Endothelial cell of umbilical vein (primary cell): ENCODE data around the gene SERPIND1. TPM values are rescaled to one million over a fixed set of nuclear protein-coding genes. Genes with fewer than 3 reads are reported as not detected.

Experiments
- BruUV-seq: library from RNA; stranded (reverse); fragments of 400-500 nt; replicated peaks from 2 replicates; lab custom pipeline; 2021; lab: Mats Ljungman, UMichigan
- CTCF ChIA-PET: fragments of 300-600, 350-600 bp; sonication (Branson Sonifier 250); formaldehyde crosslinking; loops from one replicate; lab custom pipeline; 2021; ENCODE audit warnings: antibody characterized with exemption, inconsistent platforms; lab: Charles Lee
- POLR2A ChIA-PET: fragments of 300-600, 350-600 bp; sonication (Branson Sonifier 250); formaldehyde crosslinking; loops from one replicate; lab custom pipeline; 2021; ENCODE audit warnings: antibody characterized with exemption, inconsistent platforms; lab: Charles Lee
- DNase-seq: peaks from one replicate; pipeline ENCODE4 v3.0.0-alpha.2; 2011; ENCODE audit warnings: low read depth, low spot score
- FAIRE-seq: peaks from 2 replicates; lab custom pipeline; 2011; peaks lifted over from hg19 to GRCh38; lab: Jason Lieb, UNC
- H2AFZ ChIP-seq: 2 replicates; pipeline ENCODE4 v1.6.0; 2012; ENCODE audit warnings: low read depth, low read length, control low read depth, inconsistent platforms
- H3K27ac ChIP-seq: 2 replicates; pipeline ENCODE4 v1.5.1; 2011; ENCODE audit warnings: low read depth, mild to moderate bottlenecking, control low read depth, low read length, moderate library complexity; ENCODE audit not compliant: insufficient read depth
- H3K27me3 ChIP-seq, 2 experiments: 2 replicates each; pipeline versions ENCODE4 v1.6.0 to v1.6.1; 2011; ENCODE audit warnings: low read length in 2 of 2, mixed read lengths in 1 of 2; ENCODE audit not compliant: control insufficient read depth in 2 of 2, insufficient read depth in 2 of 2
- H3K36me3 ChIP-seq, 2 experiments: 2 replicates in 1 of 2; 3 replicates in 1 of 2; pipeline ENCODE4 v1.5.1; 2011; ENCODE audit warnings: low read length in 2 of 2, mild to moderate bottlenecking in 1 of 2, moderate library complexity in 1 of 2; ENCODE audit not compliant: control insufficient read depth in 2 of 2, insufficient read depth in 2 of 2; ENCODE audit errors: extremely low read depth in 1 of 2
- H3K4me1 ChIP-seq: 3 replicates; pipeline ENCODE4 v1.5.1; 2011; ENCODE audit warnings: mild to moderate bottlenecking, low read length; ENCODE audit not compliant: control insufficient read depth, insufficient read depth; ENCODE audit errors: extremely low read depth
- H3K4me2 ChIP-seq: 2 replicates; pipeline ENCODE4 v1.6.1; 2011; ENCODE audit warnings: low read length, control low read depth, mixed read lengths; ENCODE audit not compliant: insufficient read depth
- H3K4me3 ChIP-seq, 3 experiments: fragments of 200-600 bp in 1 of 3; sonication (generic), shearing (Covaris generic) in 1 of 3; replicated peaks in 1 of 3; 2 replicates each; pipeline ENCODE4 v1.5.1; 2011 to 2016; ENCODE audit warnings: control low read depth in 3 of 3, low read length in 3 of 3, mild to moderate bottlenecking in 2 of 3, inconsistent platforms in 1 of 3, low read depth in 1 of 3, moderate library complexity in 1 of 3; ENCODE audit not compliant: insufficient read depth in 1 of 3
- H3K79me2 ChIP-seq: 2 replicates; pipeline ENCODE4 v1.6.0; 2012; ENCODE audit warnings: low read length, inconsistent platforms; ENCODE audit not compliant: control insufficient read depth, insufficient read depth
- H3K9ac ChIP-seq: replicated peaks from 2 replicates; pipeline ENCODE3; 2011; ENCODE audit warnings: low read length, control low read depth; ENCODE audit not compliant: insufficient read depth; ENCODE audit errors: extremely low read depth
- H3K9me1 ChIP-seq: replicated peaks from 3 replicates; pipeline ENCODE4 v1.6.0; 2011; ENCODE audit warnings: mild to moderate bottlenecking, low read length; ENCODE audit not compliant: control insufficient read depth, insufficient read depth; ENCODE audit errors: extremely low read depth
- H3K9me3 ChIP-seq: replicated peaks from 2 replicates; pipeline ENCODE4 v1.5.1; 2012; ENCODE audit warnings: low read length, inconsistent platforms; ENCODE audit not compliant: control insufficient read depth, insufficient read depth
- H4K20me1 ChIP-seq: replicated peaks from 2 replicates; pipeline ENCODE3; 2011; ENCODE audit warnings: mild to moderate bottlenecking, low read length; ENCODE audit not compliant: control insufficient read depth, insufficient read depth; ENCODE audit errors: extremely low read depth
- CTCF ChIP-seq, 2 donors: IDR thresholded peaks; 1 replicate in 1 of 2; 2 replicates in 1 of 2; pipeline ENCODE4 v1.5.1; 2011; ENCODE audit warnings: low read length in 2 of 2, mild to moderate bottlenecking in 2 of 2, moderate library complexity in 2 of 2, control low read depth in 1 of 2, inconsistent platforms in 1 of 2, low read depth in 1 of 2; ENCODE audit not compliant: insufficient read depth in 1 of 2; ENCODE audit errors: extremely low read depth in 1 of 2
- EZH2 ChIP-seq: IDR thresholded peaks from 2 replicates; pipeline ENCODE4 v1.6.1; 2012; ENCODE audit warnings: borderline replicate concordance, low read depth, mild to moderate bottlenecking, moderate library complexity, low read length, inconsistent platforms; ENCODE audit not compliant: severe bottlenecking
- FOS ChIP-seq: IDR thresholded peaks from 2 replicates; pipeline ENCODE4 v1.6.1; 2011; ENCODE audit warnings: mild to moderate bottlenecking, low read length, moderate library complexity, borderline replicate concordance; ENCODE audit not compliant: insufficient read depth
- GATA2 ChIP-seq: IDR thresholded peaks from 2 replicates; pipeline ENCODE4 v1.7.0; 2011; ENCODE audit warnings: low read depth, mild to moderate bottlenecking, moderate library complexity, mixed read lengths, low read length; ENCODE audit not compliant: insufficient read length, insufficient read depth
- JUN ChIP-seq: IDR thresholded peaks from 2 replicates; pipeline ENCODE4 v1.6.1; 2011; ENCODE audit warnings: borderline replicate concordance, low read depth; ENCODE audit not compliant: insufficient read length, insufficient read depth
- MAX ChIP-seq: IDR thresholded peaks from 2 replicates; pipeline ENCODE4 v1.6.1; 2011; ENCODE audit not compliant: insufficient read depth, insufficient read length
- MYC ChIP-seq: IDR thresholded peaks from one replicate; pipeline ENCODE4 v1.6.1; 2011; ENCODE audit warnings: mild to moderate bottlenecking, low read depth, low read length
- POLR2A ChIP-seq: IDR thresholded peaks from 2 replicates; pipeline ENCODE4 v1.6.1; 2012; ENCODE audit warnings: low read depth, mild to moderate bottlenecking, control low read depth, low read length
- POLR2AphosphoS5 ChIP-seq: IDR thresholded peaks from 2 replicates; pipeline ENCODE4 v1.6.1; 2012; ENCODE audit warnings: low read depth, mild to moderate bottlenecking, control low read depth, low read length, moderate library complexity; ENCODE audit not compliant: insufficient read depth
- dilution Hi-C: fragments of 300-500 bp; cut with MboI; formaldehyde crosslinking; loops from one replicate; pipeline ENCODE4 v1.15.0; 2019; ENCODE audit warnings: low sequenced_read_pairs; ENCODE audit not compliant: extremely low pct_ligation_motif_present
- intact Hi-C: fragments of 100-400 bp; cut with micrococcal nuclease; formaldehyde crosslinking; loops from one replicate; pipeline ENCODE4 v1.10.0; 2022
- polyA plus RNA-seq, 4 experiments: library from polyadenylated mRNA; depleted of rRNA in 3 of 4; stranded (reverse) in 3 of 4; unstranded in 1 of 4; fragments of >200 nt; gene quantifications; 2 replicates each; pipeline versions ENCODE4 v1.2.1 to v1.2.3, GENCODE V29; 2011 to 2012; ENCODE audit warnings: missing spikeins in 1 of 4
- total RNA-seq: library from RNA; stranded (reverse); gene quantifications from 2 replicates; pipeline ENCODE4 v1.2.3, GENCODE V29; 2021

The SERPIND1 gene
- total and polyA plus RNA-seq, 2 donors (not counting 3 experiments of a cell fraction or from before 2014, with no cell fraction given), result 0.94 to 1.8 TPM

- Histone ChIP-seq H3K9me3 (no peaks in the 10 kb centered on the region), H3K4me1 (no peaks in the 10 kb centered on the region), H3K4me3 (no peak overlapping the region), H3K27me3 (no peaks in the 10 kb centered on the region), H3K36me3 (peaks cover 2 to 23% of the 10 kb centered on the region in 2 experiments), H3K9ac (no peak overlapping the region), H2AFZ (no peak overlapping the region), H3K9me1 (no peaks in the 10 kb centered on the region), H3K27ac (no peak overlapping the region), H4K20me1 (no peaks in the 10 kb centered on the region), H3K79me2 (no peaks in the 10 kb centered on the region), H3K4me2 (no peak overlapping the region)
- dilution Hi-C loops (no loop called here), intact Hi-C loops (no loop called here)
- no peak for FAIRE-seq
- TF ChIP-seq EZH2 (no peak), CTCF (IDR thresholded peaks at IDR 0.05; ENCODE audit: extremely low read depth in 1 of 2, insufficient read depth in 1 of 2, low read depth in 1 of 2, low read length in 2 of 2) (no peak)
- no TSS peak for BruUV-seq
- ChIA-PET POLR2A (no interaction called here), CTCF (no interaction called here)
- DNase-seq, result no peak
These were observed 22.8 kb downstream of the SERPIND1 start for GRCh38 chr22:20796731-20797130.

- Histone ChIP-seq H3K79me2 (no peaks in the 10 kb centered on the region), H3K9ac (no peak overlapping the region), H4K20me1 (no peaks in the 10 kb centered on the region), H2AFZ (no peak overlapping the region), H3K9me3 (no peaks in the 10 kb centered on the region), H3K4me2 (no peak overlapping the region), H3K36me3 (peaks cover 0 to 20% of the 10 kb centered on the region in 2 experiments), H3K27me3 (no peaks in the 10 kb centered on the region), H3K27ac (no peak overlapping the region), H3K9me1 (no peaks in the 10 kb centered on the region), H3K4me3 (no peak overlapping the region), H3K4me1 (no peaks in the 10 kb centered on the region)
- BruUV-seq, result no TSS peak
- intact Hi-C loops (no loop called here), dilution Hi-C loops (no loop called here)
- CTCF ChIA-PET, result interaction anchor here (1.1 kb wide), 1 partner anchor 14 kb away, joined by 5 read pairs; no protein-coding TSS in a partner anchor
- DNase-seq, result no peak
- TF ChIP-seq EZH2 (no peak), CTCF (IDR thresholded peaks at IDR 0.05; ENCODE audit: extremely low read depth in 1 of 2, insufficient read depth in 1 of 2, low read depth in 1 of 2, low read length in 2 of 2) (no peak), POLR2AphosphoS5 (no peak), JUN (no peak), MYC (no peak), MAX (no peak), POLR2A (no peak), GATA2 (no peak), FOS (no peak)
- POLR2A ChIA-PET, result no interaction called here
- no peak for FAIRE-seq
These were observed 24.3 kb downstream of the SERPIND1 start for GRCh38 chr22:20798218-20798617.
